K562 (cell line): ENCODE measurements around the gene DKC1. TPM values are rescaled to one million over a fixed set of nuclear protein-coding genes. Genes with fewer than 3 reads are reported as not detected.

Source experiments
- ATF6 ChIP-seq: sonication (generic); formaldehyde crosslinking; IDR thresholded peaks from 2 replicates; pipeline ENCODE4 v1.4.0; 2020; ENCODE audit warnings: mild to moderate bottlenecking, missing genetic modification reagents
- PKNOX1 ChIP-seq: fragments of 450-650 bp; IDR thresholded peaks from 2 replicates; pipeline ENCODE4 v1.6.1; 2016
- SP2 ChIP-seq: IDR thresholded peaks from 2 replicates; pipeline ENCODE4 v1.6.1; 2011; ENCODE audit warnings: mild to moderate bottlenecking, low read depth, low read length, moderate library complexity; ENCODE audit not compliant: poor library complexity, severe bottlenecking; ENCODE audit errors: extremely low read depth
- ZBTB7A ChIP-seq: IDR thresholded peaks from 2 replicates; pipeline ENCODE4 v1.6.1; 2011; ENCODE audit warnings: low read depth, mild to moderate bottlenecking, low read length, moderate library complexity, borderline replicate concordance; ENCODE audit not compliant: control insufficient read depth
- ZNF398 ChIP-seq: fragments of 250-450 bp; sonication (Bioruptor Pico); IDR thresholded peaks from 2 replicates; pipeline ENCODE4 v1.8.0; 2021; ENCODE audit warnings: moderate library complexity, mild to moderate bottlenecking, inconsistent platforms
- ZNF589 ChIP-seq: fragments of 200-800 bp; sonication (Bioruptor generic); IDR thresholded peaks from 2 replicates; pipeline ENCODE4 v1.6.1; 2016; ENCODE audit warnings: low read depth, missing genetic modification characterization, missing compliant biosample characterization
- polyA plus RNA-seq, 8 experiments: library from polyadenylated mRNA; depleted of rRNA in 4 of 8; stranded (reverse) in 5 of 8; unstranded in 3 of 8; fragments of >200 nt; fragmentation: Nextera tagmentation in 2 of 8; fragmentation: Illumina TruSeq in 1 of 8; extraction: Ambion mirVana in 2 of 8; extraction: Trizol in 1 of 8; gene quantifications; 2 replicates each; pipeline versions ENCODE4 v1.2.1 to v1.2.3, GENCODE V29; 2011 to 2014; ENCODE audit warnings: inconsistent platforms in 1 of 8, missing spikeins in 1 of 8
- total RNA-seq, 7 experiments: library from RNA; depleted of rRNA in 6 of 7; stranded (reverse); fragments of >200 nt in 6 of 7; fragmentation: Illumina TruSeq in 2 of 7; extraction: Trizol in 2 of 7; gene quantifications; 2 replicates each; pipeline versions ENCODE4 v1.2.1 to v1.2.3, GENCODE V29; 2011 to 2021; ENCODE audit warnings: low replicate concordance in 1 of 7
- TF ChIP-seq, protein P1 (sequence below): fragments of 450-650 bp; IDR thresholded peaks from 2 replicates; pipeline ENCODE4 v1.6.1; 2016; ENCODE audit warnings: mild to moderate bottlenecking, moderate library complexity

DKC1 gene
- total and polyA plus RNA-seq, 9 of the 15 experiments (the other 6 are each of a cell fraction or from before 2014, with no cell fraction given): 205 to 313 (median 219) TPM

DNA sequence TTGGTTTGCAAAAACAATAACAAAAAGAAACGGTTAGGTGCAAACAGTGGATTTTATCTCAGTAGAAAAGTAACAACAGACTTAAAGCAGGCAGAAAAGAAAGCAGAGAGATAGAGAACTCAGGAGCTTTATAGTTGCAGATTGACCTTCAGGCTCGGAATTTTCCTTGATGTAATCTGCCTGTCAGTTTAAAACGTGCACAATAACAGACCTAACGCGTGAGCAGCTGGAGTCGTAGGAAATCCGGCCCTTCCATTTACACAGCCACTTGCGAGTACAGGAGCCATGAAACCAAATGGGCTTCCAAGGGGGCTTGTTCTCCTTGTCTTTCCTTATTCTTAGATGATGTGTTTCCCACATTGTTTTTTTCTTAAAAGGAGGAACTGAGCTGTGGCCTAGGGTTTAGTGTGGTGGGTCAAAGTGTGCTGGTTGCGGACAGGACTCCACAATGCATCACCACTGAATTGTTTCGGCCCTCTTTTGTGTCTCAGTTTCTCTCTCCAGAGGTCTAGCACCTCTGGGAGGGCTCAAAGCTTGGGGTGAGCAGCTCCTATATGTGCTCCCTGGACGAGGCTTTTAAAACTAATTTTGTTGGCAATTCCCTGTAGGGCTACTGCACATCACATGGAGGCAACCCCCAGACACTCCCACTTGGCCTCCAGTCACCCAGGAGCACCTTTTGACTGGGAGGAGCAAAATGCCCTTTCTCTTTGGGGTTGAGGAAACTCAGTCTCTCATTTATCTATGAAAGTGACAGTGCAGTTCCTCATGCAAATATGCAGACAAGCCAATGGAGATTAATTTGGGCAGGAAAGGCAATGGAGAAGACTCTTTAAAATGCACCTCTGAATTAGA is 56.5 kb downstream of the DKC1 start (continued):
- TF ChIP-seq ATF6 (CRISPR knock-in tag): no peak
- TF ChIP-seq, protein P1, sequence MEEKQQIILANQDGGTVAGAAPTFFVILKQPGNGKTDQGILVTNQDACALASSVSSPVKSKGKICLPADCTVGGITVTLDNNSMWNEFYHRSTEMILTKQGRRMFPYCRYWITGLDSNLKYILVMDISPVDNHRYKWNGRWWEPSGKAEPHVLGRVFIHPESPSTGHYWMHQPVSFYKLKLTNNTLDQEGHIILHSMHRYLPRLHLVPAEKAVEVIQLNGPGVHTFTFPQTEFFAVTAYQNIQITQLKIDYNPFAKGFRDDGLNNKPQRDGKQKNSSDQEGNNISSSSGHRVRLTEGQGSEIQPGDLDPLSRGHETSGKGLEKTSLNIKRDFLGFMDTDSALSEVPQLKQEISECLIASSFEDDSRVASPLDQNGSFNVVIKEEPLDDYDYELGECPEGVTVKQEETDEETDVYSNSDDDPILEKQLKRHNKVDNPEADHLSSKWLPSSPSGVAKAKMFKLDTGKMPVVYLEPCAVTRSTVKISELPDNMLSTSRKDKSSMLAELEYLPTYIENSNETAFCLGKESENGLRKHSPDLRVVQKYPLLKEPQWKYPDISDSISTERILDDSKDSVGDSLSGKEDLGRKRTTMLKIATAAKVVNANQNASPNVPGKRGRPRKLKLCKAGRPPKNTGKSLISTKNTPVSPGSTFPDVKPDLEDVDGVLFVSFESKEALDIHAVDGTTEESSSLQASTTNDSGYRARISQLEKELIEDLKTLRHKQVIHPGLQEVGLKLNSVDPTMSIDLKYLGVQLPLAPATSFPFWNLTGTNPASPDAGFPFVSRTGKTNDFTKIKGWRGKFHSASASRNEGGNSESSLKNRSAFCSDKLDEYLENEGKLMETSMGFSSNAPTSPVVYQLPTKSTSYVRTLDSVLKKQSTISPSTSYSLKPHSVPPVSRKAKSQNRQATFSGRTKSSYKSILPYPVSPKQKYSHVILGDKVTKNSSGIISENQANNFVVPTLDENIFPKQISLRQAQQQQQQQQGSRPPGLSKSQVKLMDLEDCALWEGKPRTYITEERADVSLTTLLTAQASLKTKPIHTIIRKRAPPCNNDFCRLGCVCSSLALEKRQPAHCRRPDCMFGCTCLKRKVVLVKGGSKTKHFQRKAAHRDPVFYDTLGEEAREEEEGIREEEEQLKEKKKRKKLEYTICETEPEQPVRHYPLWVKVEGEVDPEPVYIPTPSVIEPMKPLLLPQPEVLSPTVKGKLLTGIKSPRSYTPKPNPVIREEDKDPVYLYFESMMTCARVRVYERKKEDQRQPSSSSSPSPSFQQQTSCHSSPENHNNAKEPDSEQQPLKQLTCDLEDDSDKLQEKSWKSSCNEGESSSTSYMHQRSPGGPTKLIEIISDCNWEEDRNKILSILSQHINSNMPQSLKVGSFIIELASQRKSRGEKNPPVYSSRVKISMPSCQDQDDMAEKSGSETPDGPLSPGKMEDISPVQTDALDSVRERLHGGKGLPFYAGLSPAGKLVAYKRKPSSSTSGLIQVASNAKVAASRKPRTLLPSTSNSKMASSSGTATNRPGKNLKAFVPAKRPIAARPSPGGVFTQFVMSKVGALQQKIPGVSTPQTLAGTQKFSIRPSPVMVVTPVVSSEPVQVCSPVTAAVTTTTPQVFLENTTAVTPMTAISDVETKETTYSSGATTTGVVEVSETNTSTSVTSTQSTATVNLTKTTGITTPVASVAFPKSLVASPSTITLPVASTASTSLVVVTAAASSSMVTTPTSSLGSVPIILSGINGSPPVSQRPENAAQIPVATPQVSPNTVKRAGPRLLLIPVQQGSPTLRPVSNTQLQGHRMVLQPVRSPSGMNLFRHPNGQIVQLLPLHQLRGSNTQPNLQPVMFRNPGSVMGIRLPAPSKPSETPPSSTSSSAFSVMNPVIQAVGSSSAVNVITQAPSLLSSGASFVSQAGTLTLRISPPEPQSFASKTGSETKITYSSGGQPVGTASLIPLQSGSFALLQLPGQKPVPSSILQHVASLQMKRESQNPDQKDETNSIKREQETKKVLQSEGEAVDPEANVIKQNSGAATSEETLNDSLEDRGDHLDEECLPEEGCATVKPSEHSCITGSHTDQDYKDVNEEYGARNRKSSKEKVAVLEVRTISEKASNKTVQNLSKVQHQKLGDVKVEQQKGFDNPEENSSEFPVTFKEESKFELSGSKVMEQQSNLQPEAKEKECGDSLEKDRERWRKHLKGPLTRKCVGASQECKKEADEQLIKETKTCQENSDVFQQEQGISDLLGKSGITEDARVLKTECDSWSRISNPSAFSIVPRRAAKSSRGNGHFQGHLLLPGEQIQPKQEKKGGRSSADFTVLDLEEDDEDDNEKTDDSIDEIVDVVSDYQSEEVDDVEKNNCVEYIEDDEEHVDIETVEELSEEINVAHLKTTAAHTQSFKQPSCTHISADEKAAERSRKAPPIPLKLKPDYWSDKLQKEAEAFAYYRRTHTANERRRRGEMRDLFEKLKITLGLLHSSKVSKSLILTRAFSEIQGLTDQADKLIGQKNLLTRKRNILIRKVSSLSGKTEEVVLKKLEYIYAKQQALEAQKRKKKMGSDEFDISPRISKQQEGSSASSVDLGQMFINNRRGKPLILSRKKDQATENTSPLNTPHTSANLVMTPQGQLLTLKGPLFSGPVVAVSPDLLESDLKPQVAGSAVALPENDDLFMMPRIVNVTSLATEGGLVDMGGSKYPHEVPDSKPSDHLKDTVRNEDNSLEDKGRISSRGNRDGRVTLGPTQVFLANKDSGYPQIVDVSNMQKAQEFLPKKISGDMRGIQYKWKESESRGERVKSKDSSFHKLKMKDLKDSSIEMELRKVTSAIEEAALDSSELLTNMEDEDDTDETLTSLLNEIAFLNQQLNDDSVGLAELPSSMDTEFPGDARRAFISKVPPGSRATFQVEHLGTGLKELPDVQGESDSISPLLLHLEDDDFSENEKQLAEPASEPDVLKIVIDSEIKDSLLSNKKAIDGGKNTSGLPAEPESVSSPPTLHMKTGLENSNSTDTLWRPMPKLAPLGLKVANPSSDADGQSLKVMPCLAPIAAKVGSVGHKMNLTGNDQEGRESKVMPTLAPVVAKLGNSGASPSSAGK: no peak
- no peak for TF ChIP-seq ZBTB7A
- no peak; the same call in 1 of the 2 replicates for TF ChIP-seq ZNF589 (CRISPR knock-in tag)
- no peak for TF ChIP-seq SP2
- peak; percentile 73 for TF ChIP-seq PKNOX1
- no peak for TF ChIP-seq ZNF398
